HepG2 (cell line): ENCODE measurements around the gene VWA2. TPM values are rescaled to one million over a fixed set of nuclear protein-coding genes. Genes with fewer than 3 reads are reported as not detected.

Experiments used
- ATAC-seq: fragments of 200-7000 bp; cut with Tn5 transposase; 3 replicates; pipeline ENCODE4 v1.9.1; 2020; ENCODE audit warnings: mild to moderate bottlenecking, moderate library complexity
- BruUV-seq: library from RNA; stranded (reverse); fragments of 400-500 nt; replicated peaks from 2 replicates; lab custom pipeline; 2021; lab: Mats Ljungman, UMichigan
- CTCF ChIA-PET: fragments of 300-600 bp; formaldehyde crosslinking; extraction: SDS; loops from one replicate; lab custom pipeline; 2021; ENCODE audit warnings: low total read pairs, inconsistent platforms, low intra/inter-chr PET ratio; lab: Yijun Ruan, JAX
- POLR2A ChIA-PET: fragments of 350-600 bp; sonication (Branson Sonifier 250); formaldehyde crosslinking; loops from one replicate; lab custom pipeline; 2020; ENCODE audit warnings: antibody characterized with exemption, inconsistent platforms; lab: Yijun Ruan, JAX
- DNase-seq: peaks from one replicate; pipeline ENCODE4 v3.0.0-alpha.2; 2015; ENCODE audit warnings: low spot score
- FAIRE-seq: peaks from 3 replicates; lab custom pipeline; 2011; peaks lifted over from hg19 to GRCh38; lab: Jason Lieb, UNC
- H2AFZ ChIP-seq: one replicate; pipeline ENCODE4 v1.6.1; 2011; ENCODE audit warnings: low read length, inconsistent platforms
- H3K27ac ChIP-seq: fragments of 300-600 bp; 3 replicates; pipeline ENCODE4 v1.8.0; 2011; ENCODE audit warnings: mixed run types, mild to moderate bottlenecking, mixed read lengths, low read length, inconsistent platforms; ENCODE audit not compliant: insufficient read depth; ENCODE audit errors: extremely low read length
- H3K27me3 ChIP-seq, 2 experiments: fragments of 200-600 bp in 1 of 2; 2 replicates in 1 of 2; 3 replicates in 1 of 2; pipeline versions ENCODE4 v1.6.0 to v1.8.0; 2011; ENCODE audit warnings: low read length in 2 of 2, mild to moderate bottlenecking in 2 of 2, moderate library complexity in 2 of 2, inconsistent platforms in 1 of 2; ENCODE audit not compliant: insufficient read depth in 2 of 2, control insufficient read depth in 1 of 2
- H3K36me3 ChIP-seq, 2 experiments: fragments of 200-600 bp in 1 of 2; replicated peaks in 1 of 2; 2 replicates in 1 of 2; 3 replicates in 1 of 2; pipeline versions ENCODE4 v1.5.1 to v1.8.0; 2011; ENCODE audit warnings: low read length in 2 of 2, inconsistent platforms in 1 of 2; ENCODE audit not compliant: insufficient read depth in 2 of 2, control insufficient read depth in 1 of 2
- H3K4me1 ChIP-seq: 2 replicates; pipeline ENCODE4 v1.5.1; 2012; ENCODE audit warnings: low read length, inconsistent platforms; ENCODE audit not compliant: insufficient read depth
- H3K4me2 ChIP-seq: 2 replicates; pipeline ENCODE4 v1.6.0; 2011; ENCODE audit warnings: low read depth, low read length, inconsistent platforms
- H3K4me3 ChIP-seq, 3 experiments: fragments of 200-600 bp in 1 of 3; sonication (generic), shearing (Covaris generic) in 1 of 3; replicated peaks in 1 of 3; 2 replicates each; pipeline ENCODE4 v1.5.1; 2011 to 2016; ENCODE audit warnings: low read length in 3 of 3, inconsistent platforms in 2 of 3, low read depth in 2 of 3, mild to moderate bottlenecking in 2 of 3, control low read depth in 1 of 3, mixed read lengths in 1 of 3; ENCODE audit not compliant: insufficient read depth in 1 of 3
- H3K79me2 ChIP-seq: one replicate; pipeline ENCODE4 v1.6.1; 2011; ENCODE audit warnings: low read length, inconsistent platforms; ENCODE audit not compliant: insufficient read depth
- H3K9ac ChIP-seq: 2 replicates; pipeline ENCODE4 v1.6.0; 2011; ENCODE audit warnings: mild to moderate bottlenecking, low read depth, low read length, inconsistent platforms; ENCODE audit not compliant: insufficient read depth
- H3K9me3 ChIP-seq: 2 replicates; pipeline ENCODE4 v1.5.1; 2012; ENCODE audit warnings: mild to moderate bottlenecking, low read length
- H4K20me1 ChIP-seq: 2 replicates; pipeline ENCODE4 v1.6.0; 2011; ENCODE audit warnings: inconsistent platforms, mild to moderate bottlenecking, low read length, moderate library complexity; ENCODE audit not compliant: insufficient read depth
- HOXA9 ChIP-seq: sonication (generic); formaldehyde crosslinking; IDR thresholded peaks from 2 replicates; pipeline ENCODE4 v1.8.1; 2022; ENCODE audit warnings: missing genetic modification reagents, mild to moderate bottlenecking, moderate library complexity, borderline replicate concordance
- MIER2 ChIP-seq: IDR thresholded peaks from 2 replicates; pipeline ENCODE4 v1.6.1; 2016; ENCODE audit warnings: missing biosample characterization, missing genetic modification reagents
- ZNF3 ChIP-seq: IDR thresholded peaks from 2 replicates; pipeline ENCODE4 v1.7.0; 2017; ENCODE audit warnings: inconsistent platforms
- ZNF552 ChIP-seq: sonication (generic); formaldehyde crosslinking; IDR thresholded peaks from 2 replicates; pipeline ENCODE4 v1.9.0; 2022; ENCODE audit warnings: missing genetic modification reagents, mild to moderate bottlenecking, borderline replicate concordance
- ZNF652 ChIP-seq: IDR thresholded peaks from 2 replicates; pipeline ENCODE4 v1.6.1; 2016; ENCODE audit warnings: low read depth, borderline replicate concordance
- WGBS: methylation state at CpG from one replicate; pipeline ENCODE4 v1.1.6; 2017; ENCODE audit warnings: low lambda C conversion rate; 5-methylcytosine and 5-hydroxymethylcytosine counted together
- in situ Hi-C: cut with HindIII; loops from 2 replicates; pipeline ENCODE4 v1.10.0; 2017; ENCODE audit warnings: low pct_unique_long_range_greater_than_20kb; ENCODE audit not compliant: extremely low pct_ligation_motif_present
- intact Hi-C: fragments of 100-400 bp; cut with micrococcal nuclease; formaldehyde crosslinking; loops from one replicate; pipeline ENCODE4 v1.10.0; 2022; ENCODE audit not compliant: unreplicated experiment
- polyA plus RNA-seq, 8 experiments: library from polyadenylated mRNA; depleted of rRNA in 3 of 8; stranded (reverse) in 7 of 8; unstranded in 1 of 8; fragments of >200 nt; fragmentation: Illumina TruSeq in 4 of 8; extraction: Trizol in 4 of 8; gene quantifications; 2 replicates each; pipeline versions ENCODE4 v1.2.1 to v1.2.3, GENCODE V29; 2011 to 2016; ENCODE audit warnings: low read depth in 4 of 8, missing spikeins in 1 of 8, mixed read lengths in 1 of 8; ENCODE audit not compliant: insufficient read depth in 1 of 8
- total RNA-seq, 5 experiments: library from RNA; depleted of rRNA; stranded (reverse); fragments of >200 nt; fragmentation: Illumina TruSeq; extraction: Trizol; gene quantifications; 2 replicates each; pipeline ENCODE4 v1.2.3, GENCODE V29; 2016; ENCODE audit warnings: low read depth in 1 of 5
- TF ChIP-seq, protein P1 (sequence below): sonication (generic); formaldehyde crosslinking; IDR thresholded peaks from 2 replicates; pipeline ENCODE4 v1.8.1; 2023; ENCODE audit warnings: missing genetic modification reagents, inconsistent platforms, borderline replicate concordance

Gene VWA2
- total and polyA plus RNA-seq, 2 of the 13 experiments (the other 11 are each of a cell fraction or from before 2014, with no cell fraction given), result not detected

DNA sequence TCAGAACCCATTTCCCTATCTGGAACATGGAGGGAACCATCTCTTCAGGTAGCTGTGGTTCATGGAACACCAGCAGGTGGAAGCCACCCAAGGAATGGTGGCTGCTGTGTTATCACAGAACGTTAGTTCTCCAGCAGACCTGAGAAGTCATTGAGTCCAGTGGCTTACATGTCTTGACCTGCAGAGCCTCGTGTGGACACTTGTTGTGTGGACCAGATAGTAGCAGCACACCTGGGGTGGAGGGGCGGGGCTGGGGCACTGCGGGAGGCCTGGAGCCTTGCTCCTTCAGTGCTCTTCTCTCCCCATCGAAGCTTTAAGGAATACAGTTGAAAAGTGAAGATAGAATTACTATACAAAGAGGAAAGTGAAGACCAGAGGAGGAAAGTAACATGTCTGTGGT lies 42.4 kb downstream of the VWA2 start:
- Histone ChIP-seq H3K79me2 (no peaks in the 10 kb centered on the region), H3K27me3 (peaks cover 6 to 34% of the 10 kb centered on the region in 2 experiments; a peak in 4 of 5 replicates), H2AFZ (no peak overlapping the region), H3K4me3 (no peak overlapping the region), H3K9me3 (no peaks in the 10 kb centered on the region), H3K36me3 (no peaks in the 10 kb centered on the region), H4K20me1 (no peaks in the 10 kb centered on the region), H3K4me1 (no peaks in the 10 kb centered on the region), H3K9ac (no peak overlapping the region), H3K27ac (no peak overlapping the region), H3K4me2 (no peak overlapping the region)
- CTCF ChIA-PET, result no interaction called here
- no peak for FAIRE-seq
- WGBS, result 18% methylated on average over 5 of the region's 5 CpGs
- POLR2A ChIA-PET, result no interaction called here
- no TSS peak for BruUV-seq
- DNase-seq, result no peak
- TF ChIP-seq ZNF552, result no peak
- in situ Hi-C loops, result no loop called here
- intact Hi-C loops, result no loop called here
- no peak for ATAC-seq

DNA sequence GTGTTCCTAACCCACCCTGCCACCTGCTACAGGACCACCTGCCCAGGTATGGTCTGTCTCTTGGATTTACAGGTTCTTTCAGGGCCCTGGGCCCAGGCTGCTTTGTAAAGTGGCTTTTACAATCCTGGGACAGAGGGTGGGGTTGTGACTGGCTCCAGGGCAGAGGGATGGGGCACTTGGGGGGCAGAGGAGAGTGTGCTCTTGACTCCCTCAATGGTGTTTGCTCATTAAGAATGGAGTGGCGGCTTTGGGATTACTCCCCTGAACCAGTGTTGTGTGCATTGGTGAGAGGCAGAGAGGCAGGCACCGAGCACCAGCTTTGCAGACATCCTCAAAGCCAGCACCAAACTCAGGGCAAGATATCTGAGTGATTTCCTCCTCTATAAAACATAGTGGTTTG lies 43.5 kb downstream of the VWA2 start:
- FAIRE-seq, result no peak
- H2AFZ ChIP-seq, result no peak overlapping the region
- ChIA-PET CTCF (no interaction called here), POLR2A (no interaction called here)
- H3K4me2 ChIP-seq, result no peak overlapping the region
- H3K27ac ChIP-seq, result no peak overlapping the region
- H3K36me3 ChIP-seq, result no peaks in the 10 kb centered on the region
- no peaks in the 10 kb centered on the region for H3K9me3 ChIP-seq
- BruUV-seq, result no TSS peak
- no peak overlapping the region for H3K4me3 ChIP-seq
- H3K27me3 ChIP-seq, result peaks cover 6 to 37% of the 10 kb centered on the region in 2 experiments; a peak in 4 of 5 replicates
- no peaks in the 10 kb centered on the region for H3K4me1 ChIP-seq
- no peak for ATAC-seq
- H3K9ac ChIP-seq, result no peak overlapping the region
- no peak for DNase-seq
- TF ChIP-seq ZNF3, result no peak
- no peak for TF ChIP-seq ZNF652
- TF ChIP-seq HOXA9 (CRISPR knock-in tag), result no peak
- no peak for TF ChIP-seq MIER2
- TF ChIP-seq, protein P1, sequence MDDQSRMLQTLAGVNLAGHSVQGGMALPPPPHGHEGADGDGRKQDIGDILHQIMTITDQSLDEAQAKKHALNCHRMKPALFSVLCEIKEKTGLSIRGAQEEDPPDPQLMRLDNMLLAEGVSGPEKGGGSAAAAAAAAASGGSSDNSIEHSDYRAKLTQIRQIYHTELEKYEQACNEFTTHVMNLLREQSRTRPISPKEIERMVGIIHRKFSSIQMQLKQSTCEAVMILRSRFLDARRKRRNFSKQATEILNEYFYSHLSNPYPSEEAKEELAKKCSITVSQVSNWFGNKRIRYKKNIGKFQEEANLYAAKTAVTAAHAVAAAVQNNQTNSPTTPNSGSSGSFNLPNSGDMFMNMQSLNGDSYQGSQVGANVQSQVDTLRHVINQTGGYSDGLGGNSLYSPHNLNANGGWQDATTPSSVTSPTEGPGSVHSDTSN (CRISPR knock-in tag), result no peak
- in situ Hi-C loops, result no loop called here
- H3K79me2 ChIP-seq, result no peaks in the 10 kb centered on the region
- no peaks in the 10 kb centered on the region for H4K20me1 ChIP-seq
- WGBS, result 12% methylated on average over 2 of the region's 2 CpGs
- intact Hi-C loops, result no loop called here
